ENCODE measurements around the gene PJA2.

Gene PJA2

GRCh38 chr5:109354761-109355160 is 55.0 kb downstream of the PJA2 start:
- in situ Hi-C loops (cut with HindIII; ENCODE audit: low sequenced_read_pairs), result no loop called here

- in situ Hi-C loops (cut with HindIII; ENCODE audit: low sequenced_read_pairs), result no loop called here
Measured at GRCh38 chr5:109351988-109352864, 57.5 kb downstream of the PJA2 start.

GRCh38 chr5:109350537-109351270 is 59.1 kb downstream of the PJA2 start:
- in situ Hi-C loops (cut with HindIII; ENCODE audit: low sequenced_read_pairs), result no loop called here

- in situ Hi-C loops (cut with HindIII; ENCODE audit: low sequenced_read_pairs), result no loop called here
Measured at GRCh38 chr5:109349388-109349787, 60.4 kb downstream of the PJA2 start.

- in situ Hi-C loops (cut with HindIII; ENCODE audit: low sequenced_read_pairs), result no loop called here
Measured at GRCh38 chr5:109347252-109347888, 62.4 kb downstream of the PJA2 start.

GRCh38 chr5:109345699-109346098 is 64.1 kb downstream of the PJA2 start:
- in situ Hi-C loops (cut with HindIII; ENCODE audit: low sequenced_read_pairs), result no loop called here

- in situ Hi-C loops (cut with HindIII; ENCODE audit: low sequenced_read_pairs), result no loop called here
Measured at GRCh38 chr5:109340351-109340750, 69.4 kb downstream of the PJA2 start.

- in situ Hi-C loops (cut with HindIII; ENCODE audit: low sequenced_read_pairs), result no loop called here
Measured at GRCh38 chr5:109335114-109335513, 74.7 kb downstream of the PJA2 start.

GRCh38 chr5:109334056-109334455 is 75.7 kb downstream of the PJA2 start:
- in situ Hi-C loops (cut with HindIII; ENCODE audit: low sequenced_read_pairs), result no loop called here

GRCh38 chr5:109329333-109330237 is 80.2 kb downstream of the PJA2 start:
- in situ Hi-C loops (cut with HindIII; ENCODE audit: low sequenced_read_pairs), result no loop called here

GRCh38 chr5:109328626-109329025 is 81.1 kb downstream of the PJA2 start:
- in situ Hi-C loops (cut with HindIII; ENCODE audit: low sequenced_read_pairs), result no loop called here

GRCh38 chr5:109327570-109327969 is 82.2 kb downstream of the PJA2 start:
- in situ Hi-C loops (cut with HindIII; ENCODE audit: low sequenced_read_pairs), result no loop called here

- in situ Hi-C loops (cut with HindIII; ENCODE audit: low sequenced_read_pairs), result no loop called here
Measured at GRCh38 chr5:109326919-109327318, 82.9 kb downstream of the PJA2 start.

- in situ Hi-C loops (cut with HindIII; ENCODE audit: low sequenced_read_pairs), result no loop called here
Measured at GRCh38 chr5:109325456-109325855, 84.3 kb downstream of the PJA2 start.

GRCh38 chr5:109324931-109325330 is 84.8 kb downstream of the PJA2 start:
- in situ Hi-C loops (cut with HindIII; ENCODE audit: low sequenced_read_pairs), result no loop called here

- in situ Hi-C loops (cut with HindIII; ENCODE audit: low sequenced_read_pairs), result no loop called here
Measured at GRCh38 chr5:109324351-109324750, 85.4 kb downstream of the PJA2 start.

GRCh38 chr5:109322694-109323093 is 87.1 kb downstream of the PJA2 start:
- in situ Hi-C loops (cut with HindIII; ENCODE audit: low sequenced_read_pairs), result no loop called here

GRCh38 chr5:109319351-109319750 is 90.4 kb downstream of the PJA2 start:
- in situ Hi-C loops (cut with HindIII; ENCODE audit: low sequenced_read_pairs), result no loop called here

GRCh38 chr5:109318455-109319108 is 91.2 kb downstream of the PJA2 start:
- in situ Hi-C loops (cut with HindIII; ENCODE audit: low sequenced_read_pairs), result no loop called here

GRCh38 chr5:109316634-109317033 is 93.1 kb downstream of the PJA2 start:
- in situ Hi-C loops (cut with HindIII; ENCODE audit: low sequenced_read_pairs), result no loop called here
